Measurements from ENCODE around the gene COBL.

The COBL gene

GRCh38 chr7:51019891-51020870 is 296.4 kb downstream of the COBL start:
- H3K4me3 ChIP-seq (ENCODE audit: low read depth, low read length) = no peak overlapping the region
- no peak for TF ChIP-seq CTCF (IDR thresholded peaks at IDR 0.05; ENCODE audit: borderline replicate concordance, insufficient read depth, low read depth, low read length)

GRCh38 chr7:51019191-51019844 is 297.3 kb downstream of the COBL start:
- no peak overlapping the region for H3K4me3 ChIP-seq (ENCODE audit: low read depth, low read length)
- no peak for TF ChIP-seq CTCF (IDR thresholded peaks at IDR 0.05; ENCODE audit: borderline replicate concordance, insufficient read depth, low read depth, low read length)

GRCh38 chr7:51017576-51018535 is 298.8 kb downstream of the COBL start:
- TF ChIP-seq CTCF (IDR thresholded peaks at IDR 0.05; ENCODE audit: borderline replicate concordance, insufficient read depth, low read depth, low read length) = no peak
- H3K4me3 ChIP-seq (ENCODE audit: low read depth, low read length) = no peak overlapping the region

GRCh38 chr7:51016546-51016945 is 300.1 kb downstream of the COBL start:
- no peak overlapping the region for H3K4me3 ChIP-seq (ENCODE audit: low read depth, low read length)
- TF ChIP-seq CTCF (IDR thresholded peaks at IDR 0.05; ENCODE audit: borderline replicate concordance, insufficient read depth, low read depth, low read length) = no peak

GRCh38 chr7:51015581-51015980 is 301.0 kb downstream of the COBL start:
- no peak overlapping the region for H3K4me3 ChIP-seq (ENCODE audit: low read depth, low read length)
- TF ChIP-seq CTCF (IDR thresholded peaks at IDR 0.05; ENCODE audit: borderline replicate concordance, insufficient read depth, low read depth, low read length) = no peak

GRCh38 chr7:51014811-51015210 is 301.8 kb downstream of the COBL start:
- H3K4me3 ChIP-seq (ENCODE audit: low read depth, low read length) = no peak overlapping the region
- no peak for TF ChIP-seq CTCF (IDR thresholded peaks at IDR 0.05; ENCODE audit: borderline replicate concordance, insufficient read depth, low read depth, low read length)
